NCI-H2227 (cell line): Measurements from ENCODE around the gene BAHD1.

ENCODE experiments used
- DNase-seq: peaks from one replicate; lab custom pipeline; 2025; ENCODE audit not compliant: unreplicated experiment; lab: John Stamatoyannopoulos, UW

The BAHD1 gene

GRCh38 chr15:40440743-40441564 is at the start of gene BAHD1:
TSS of gene BAHD1 (plus strand) at chr15:40440953. CDS start at chr15:40458465, 17,512 bp downstream.
- DNase-seq, result peak; percentile 95

GRCh38 chr15:40392986-40393948 is 47.5 kb upstream of the BAHD1 start:
- no peak for DNase-seq

- no peak for DNase-seq
Measured at GRCh38 chr15:40397688-40398412, 42.9 kb upstream of the BAHD1 start.

DNA sequence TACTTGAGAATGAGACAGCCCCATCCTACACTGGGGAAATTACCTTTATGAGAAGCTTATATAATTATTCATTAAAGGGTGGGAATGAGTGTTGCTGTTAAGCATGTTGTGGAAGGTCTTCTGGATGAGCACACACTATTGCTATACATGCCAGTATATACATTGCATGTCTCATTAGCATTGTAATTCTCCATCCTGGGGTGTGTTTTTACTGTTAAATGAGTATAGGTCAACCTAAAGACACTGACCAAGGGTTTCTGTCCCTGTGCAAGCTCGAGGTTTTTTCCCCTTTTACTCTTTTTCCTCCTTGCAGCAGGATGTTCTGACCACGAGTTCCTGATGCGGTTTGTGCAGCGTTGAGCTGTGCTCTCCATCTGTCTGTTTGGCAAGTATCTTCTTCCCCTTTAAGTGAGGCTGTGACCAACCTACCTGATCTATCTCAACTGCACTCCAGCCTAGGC is 42.3 kb upstream of the BAHD1 start:
- DNase-seq, result no peak

DNA sequence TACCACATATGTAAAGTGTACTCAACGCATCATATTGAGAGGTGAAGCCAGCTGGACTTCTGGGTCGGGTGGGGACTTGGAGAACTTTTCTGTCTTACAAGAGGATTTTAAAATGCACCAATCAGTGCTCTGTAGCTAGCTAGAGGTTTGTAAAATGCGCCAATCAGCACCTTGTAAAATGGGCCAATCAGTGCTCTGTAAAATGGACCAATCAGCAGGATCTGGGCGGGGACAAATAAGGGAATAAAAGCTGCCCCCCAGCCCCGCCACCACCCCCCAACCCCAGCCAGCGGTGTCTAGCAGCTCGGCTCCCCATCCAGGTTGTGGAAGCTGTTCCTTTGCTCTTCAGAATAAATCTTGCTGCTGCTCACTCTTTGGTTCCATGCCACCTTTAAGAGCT is 41.4 kb upstream of the BAHD1 start:
- DNase-seq, result no peak

DNA sequence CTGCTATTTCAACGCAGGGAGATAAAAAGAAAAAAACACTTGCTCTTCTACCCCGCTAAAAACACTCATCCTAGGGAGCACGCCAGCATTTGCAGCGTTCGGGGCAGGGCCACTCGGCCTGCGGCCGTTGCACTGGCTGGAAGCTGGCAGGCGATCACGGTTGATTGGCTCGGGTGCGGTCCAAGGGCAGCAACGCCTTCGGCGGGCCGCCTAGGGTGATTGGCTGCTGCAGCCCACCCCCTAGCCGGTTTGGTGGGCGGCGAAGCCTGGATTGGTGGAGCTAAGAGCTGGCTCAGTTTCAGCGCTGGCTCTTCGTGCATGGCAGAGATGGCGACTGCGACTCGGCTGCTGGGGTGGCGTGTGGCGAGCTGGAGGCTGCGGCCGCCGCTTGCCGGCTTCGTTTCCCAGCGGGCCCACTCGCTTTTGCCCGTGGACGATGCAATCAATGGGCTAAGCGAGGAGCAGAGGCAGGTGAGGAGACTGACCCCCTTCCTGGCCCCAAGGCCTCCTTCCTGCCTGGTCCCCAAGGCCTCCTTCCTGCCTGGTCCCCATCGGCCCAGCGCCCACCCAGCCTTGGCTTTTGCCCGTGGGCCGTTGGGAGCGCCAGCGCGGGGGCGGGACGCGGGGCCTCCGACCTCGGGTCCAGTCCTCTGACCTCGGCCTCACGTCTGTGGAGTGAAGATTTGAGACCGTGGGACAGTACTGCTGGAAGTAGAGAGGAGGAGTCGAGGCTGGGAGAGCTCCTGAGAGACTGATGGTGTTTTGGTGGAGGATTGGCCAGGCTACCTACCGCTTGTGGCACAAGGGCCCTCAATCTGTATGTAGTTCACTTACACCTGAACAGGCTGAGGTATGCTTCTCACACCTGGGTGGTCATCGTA is 35.0 kb upstream of the BAHD1 start, which contains the start of gene IVD:
Gene IVD, plus strand, starts transcription at position 295 of the 881 bp plus-strand sequence. Its CDS starts 33 bp downstream, at position 328.
- DNase-seq, result peak; percentile 94

- DNase-seq, result no peak
Measured at GRCh38 chr15:40407330-40407990, 33.3 kb upstream of the BAHD1 start.

GRCh38 chr15:40409366-40409765 is 31.4 kb upstream of the BAHD1 start:
- no peak for DNase-seq

- no peak for DNase-seq
Measured at GRCh38 chr15:40410476-40410875, 30.3 kb upstream of the BAHD1 start.

- DNase-seq, result no peak
Measured at GRCh38 chr15:40412095-40412759, 28.5 kb upstream of the BAHD1 start.

GRCh38 chr15:40413036-40413435 is 27.7 kb upstream of the BAHD1 start:
- no peak for DNase-seq

GRCh38 chr15:40414816-40415215 is 25.9 kb upstream of the BAHD1 start:
- DNase-seq, result no peak

- no peak for DNase-seq
Measured at GRCh38 chr15:40415226-40415625, 25.5 kb upstream of the BAHD1 start.

- no peak for DNase-seq
Measured at GRCh38 chr15:40416056-40416455, 24.7 kb upstream of the BAHD1 start.

DNA sequence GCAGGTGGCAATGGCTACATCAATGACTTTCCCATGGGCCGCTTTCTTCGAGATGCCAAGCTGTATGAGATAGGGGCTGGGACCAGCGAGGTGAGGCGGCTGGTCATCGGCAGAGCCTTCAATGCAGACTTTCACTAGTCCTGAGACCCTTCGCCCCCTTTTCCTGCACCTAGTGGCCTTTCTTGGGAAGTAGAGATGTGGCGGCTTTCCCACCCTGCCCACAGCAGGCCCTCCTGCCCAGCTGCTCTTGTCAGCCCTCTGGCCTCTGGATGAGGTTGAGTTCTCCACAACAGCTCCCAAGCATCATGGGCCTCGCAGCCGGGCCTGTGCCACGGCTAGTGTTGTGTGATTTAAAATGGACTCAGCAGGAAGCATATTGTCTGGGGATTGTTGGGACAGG is 22.6 kb upstream of the BAHD1 start:
- no peak for DNase-seq

GRCh38 chr15:40420071-40420713 is 20.6 kb upstream of the BAHD1 start:
- DNase-seq, result no peak

GRCh38 chr15:40420793-40421192 is 20.0 kb upstream of the BAHD1 start:
- DNase-seq, result no peak
